Smooth muscle cell of the brain vasculature (primary cell): ENCODE data around the gene ADCY3.

Source experiments
- DNase-seq: peaks from one replicate; pipeline ENCODE4 v3.0.0-alpha.2; 2012; ENCODE audit warnings: low read depth, low spot score

Gene ADCY3

GRCh38 chr2:24920098-24920808 is at the start of gene ADCY3:
ADCY3 (minus strand) TSS chr2:24920237; CDS start chr2:24918987, 1,250 bp downstream.
- no peak for DNase-seq

DNA sequence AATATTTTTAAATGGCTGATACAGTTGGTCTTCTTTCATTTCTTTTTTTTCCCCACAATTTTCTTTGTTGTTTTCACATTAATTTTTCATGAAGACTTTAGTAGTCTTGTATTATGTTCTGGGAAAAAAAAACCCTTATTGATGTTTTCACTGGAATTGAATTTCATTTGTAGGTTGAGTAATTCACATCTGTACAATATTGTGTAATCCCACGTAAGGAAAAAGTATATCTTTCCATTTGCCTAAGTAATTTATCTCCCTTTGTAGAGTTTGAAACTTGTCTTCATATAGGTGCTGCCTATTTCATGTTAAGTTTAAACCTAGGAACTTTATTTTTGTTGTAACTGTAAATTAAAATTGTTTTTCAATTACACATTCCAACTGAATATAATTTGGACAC is 49.7 kb upstream of the ADCY3 start:
- DNase-seq = no peak

GRCh38 chr2:24961903-24962302 is 41.9 kb upstream of the ADCY3 start:
- DNase-seq = no peak

- DNase-seq = no peak
Observed at GRCh38 chr2:24959761-24960160, 39.7 kb upstream of the ADCY3 start.

DNA sequence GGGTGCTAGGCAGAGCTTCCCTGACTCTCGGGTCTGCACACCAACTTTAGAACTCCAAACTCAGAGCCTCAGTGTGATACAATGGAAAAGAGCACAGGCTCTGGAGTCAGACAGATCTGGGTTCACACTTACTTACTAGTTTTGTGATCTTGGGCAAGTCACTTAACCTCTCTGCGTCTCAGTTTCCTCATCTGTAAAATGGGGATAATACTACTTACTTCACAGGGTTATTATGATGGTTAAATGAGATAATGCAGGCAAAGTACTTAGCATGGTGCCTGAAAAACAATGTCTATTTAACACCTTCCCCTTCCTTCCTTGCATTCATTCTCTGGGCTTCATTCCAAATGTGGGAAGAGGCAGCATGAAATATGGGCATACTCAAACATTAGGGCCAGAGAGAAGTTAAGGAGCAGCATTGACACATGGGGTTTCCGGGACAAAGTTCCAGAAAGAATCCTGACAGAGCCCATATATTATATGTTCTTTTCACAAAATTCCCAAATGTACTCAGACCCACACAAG is 38.4 kb upstream of the ADCY3 start:
- DNase-seq = no peak

- DNase-seq = no peak
Observed at GRCh38 chr2:24957976-24958375, 37.9 kb upstream of the ADCY3 start.

GRCh38 chr2:24957221-24957620 is 37.2 kb upstream of the ADCY3 start:
- DNase-seq = no peak

DNA sequence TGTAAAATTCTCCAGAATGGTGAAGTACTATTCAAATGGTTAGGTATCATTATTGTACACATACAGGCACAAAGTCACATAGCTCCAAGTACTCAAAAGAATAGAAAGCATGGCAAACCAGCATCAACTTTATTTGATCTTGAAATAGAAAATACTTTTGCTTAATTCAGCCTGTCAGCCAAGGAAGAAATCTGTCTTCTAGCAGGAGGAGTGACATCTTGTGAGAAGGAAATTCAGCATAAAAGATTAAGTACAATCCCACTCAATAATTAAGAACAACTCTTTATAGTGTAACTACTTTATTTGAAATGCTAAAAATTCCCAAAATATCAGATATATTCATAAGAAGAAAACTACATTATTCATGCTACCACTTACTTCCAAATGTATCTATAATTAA is 35.9 kb upstream of the ADCY3 start:
- DNase-seq = no peak

DNA sequence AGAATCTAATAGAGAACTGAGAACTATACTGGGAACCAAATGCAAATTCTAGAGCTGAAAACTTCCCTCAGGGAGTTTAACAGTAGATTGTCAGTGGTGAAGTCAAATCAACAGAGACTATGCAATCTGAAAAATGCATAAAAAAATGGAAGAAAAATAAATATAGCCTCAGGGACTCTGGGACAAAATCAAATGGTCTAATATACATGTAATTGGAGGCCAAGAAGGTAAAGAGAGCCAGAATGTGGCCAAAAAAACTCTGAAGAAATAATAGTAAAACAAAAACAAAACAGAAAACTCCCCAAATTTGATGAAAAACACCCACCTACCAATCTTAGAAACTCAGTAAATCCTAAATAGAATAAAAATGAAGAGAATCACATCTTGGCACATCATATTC is 35.2 kb upstream of the ADCY3 start:
- no peak for DNase-seq

DNA sequence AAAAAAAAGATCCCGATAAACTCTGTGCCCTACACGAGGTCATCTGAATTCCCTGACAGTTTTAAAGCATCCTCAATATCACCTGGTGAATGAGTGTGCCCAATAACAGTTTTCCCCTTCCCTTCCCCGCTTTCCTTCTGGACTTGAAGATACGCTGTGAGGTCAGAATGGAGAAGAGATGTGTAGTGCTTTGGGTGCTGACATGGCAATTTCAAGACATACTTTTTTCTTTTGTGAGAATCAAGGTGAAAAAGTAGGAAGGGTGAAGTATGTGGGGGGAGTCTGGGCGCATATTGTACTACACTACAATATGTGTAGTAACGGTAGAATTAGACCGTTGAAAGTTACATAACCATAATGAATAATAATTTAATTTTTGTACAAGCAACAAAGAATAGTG is 30.1 kb upstream of the ADCY3 start:
- DNase-seq = no peak

DNA sequence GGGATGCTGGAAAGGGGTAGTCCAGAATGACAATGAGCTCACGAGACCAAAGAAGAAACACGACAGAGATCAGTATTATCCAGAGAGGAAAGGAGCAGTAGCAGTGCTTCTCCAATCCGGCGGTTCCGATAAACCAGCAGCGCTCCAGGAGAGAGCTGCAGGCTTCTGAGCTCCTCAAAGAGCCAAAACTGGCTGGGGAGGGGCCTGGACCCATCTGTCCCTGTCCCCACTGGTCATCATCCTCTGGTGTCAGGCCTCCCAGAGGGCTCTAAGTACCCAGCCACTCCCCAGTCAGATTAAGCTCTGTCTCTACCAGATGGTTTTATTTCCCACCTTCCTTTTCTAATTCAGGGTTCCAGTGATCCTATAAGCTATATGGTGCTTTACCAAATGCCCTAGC is 28.5 kb upstream of the ADCY3 start:
- DNase-seq = no peak

DNA sequence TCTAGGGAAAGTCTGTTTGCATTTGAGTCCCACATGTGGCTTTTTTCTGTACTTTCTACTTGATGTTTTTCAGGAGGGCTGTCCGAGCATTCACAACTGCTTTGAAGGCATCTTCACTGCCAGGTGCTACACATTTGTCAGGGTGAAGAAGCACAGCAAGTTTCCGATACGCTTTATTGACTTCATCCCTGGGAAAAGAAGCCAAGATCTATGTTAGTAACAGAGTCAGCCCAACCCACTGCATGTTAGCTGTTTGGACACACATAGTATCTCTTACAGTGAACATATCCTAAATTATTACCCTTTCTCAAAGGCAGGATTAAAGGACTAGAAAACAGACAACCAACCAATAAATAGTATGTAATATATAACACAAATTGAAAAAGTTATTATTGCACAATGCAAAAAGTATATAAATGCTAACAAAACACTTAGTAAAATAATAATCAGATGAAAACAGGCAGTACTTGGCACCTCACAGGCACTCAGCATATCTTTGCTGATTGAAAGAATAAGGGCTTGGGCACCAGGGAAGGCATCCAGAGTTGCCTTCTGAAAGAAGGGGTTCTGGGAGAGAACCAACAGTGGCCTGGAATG is 27.6 kb upstream of the ADCY3 start:
- DNase-seq = no peak

- DNase-seq = no peak
Observed at GRCh38 chr2:24945907-24946306, 25.9 kb upstream of the ADCY3 start.

- no peak for DNase-seq
Observed at GRCh38 chr2:24943427-24944053, 23.5 kb upstream of the ADCY3 start.

DNA sequence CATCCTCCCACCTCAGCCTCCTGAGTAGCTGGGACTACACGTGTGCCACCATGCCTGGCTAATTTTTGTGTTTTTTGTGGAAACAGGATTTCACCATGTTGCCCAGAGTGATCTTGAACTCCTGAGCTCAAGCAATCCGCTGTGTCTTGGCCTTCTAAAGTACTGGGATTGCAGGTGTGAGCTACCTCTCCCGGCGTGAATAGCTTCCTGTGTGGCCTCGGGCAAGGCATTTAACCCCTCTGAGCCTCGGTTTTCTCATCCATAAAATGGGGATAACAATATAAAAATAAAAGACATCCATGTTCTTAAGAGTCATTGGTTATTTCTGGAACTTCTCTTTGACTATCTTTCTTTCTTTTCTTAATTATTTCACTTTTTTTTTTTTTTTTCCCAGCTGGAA is 19.3 kb upstream of the ADCY3 start:
- DNase-seq = no peak

DNA sequence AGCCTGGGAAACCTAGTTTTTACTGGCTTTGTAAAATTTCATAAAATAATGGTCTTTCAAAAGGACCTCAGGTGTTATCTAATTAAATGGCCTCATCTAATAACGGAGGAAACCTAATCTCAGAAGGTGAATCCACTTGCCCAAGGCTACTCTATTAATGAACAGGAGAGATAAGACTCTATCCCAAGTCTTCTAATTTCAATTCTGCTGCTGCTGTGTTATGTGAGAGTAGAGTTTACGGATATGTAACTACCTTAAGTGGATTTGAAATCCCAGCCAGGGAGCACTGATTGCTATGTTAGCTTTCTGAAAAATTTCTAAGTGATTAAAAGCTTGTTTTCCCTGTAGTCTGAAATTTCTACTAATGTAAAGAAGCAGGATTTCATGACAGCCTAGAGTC is 17.2 kb upstream of the ADCY3 start:
- no peak for DNase-seq

DNA sequence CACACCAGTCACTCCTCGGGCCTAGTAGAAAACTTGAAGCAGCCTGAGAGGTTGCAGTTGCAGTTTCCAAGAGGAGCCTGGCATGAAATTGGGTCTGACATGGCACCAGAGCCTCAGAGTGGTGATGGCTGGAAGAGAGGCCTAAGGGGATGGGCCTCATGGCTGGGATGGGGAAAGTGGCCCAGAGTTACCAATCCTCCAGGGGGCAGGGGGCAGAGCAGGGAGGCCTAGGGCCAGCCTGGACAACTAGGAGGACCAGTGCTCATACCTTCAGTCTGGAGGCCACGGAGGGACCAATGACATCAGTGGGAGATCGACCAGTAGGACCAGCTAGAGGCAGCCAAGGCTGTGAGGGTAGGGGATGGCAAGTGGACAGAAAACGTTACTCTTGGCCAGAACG is 15.1 kb upstream of the ADCY3 start:
- DNase-seq = no peak

GRCh38 chr2:24932715-24933114 is 12.7 kb upstream of the ADCY3 start:
- no peak for DNase-seq

- DNase-seq = no peak
Observed at GRCh38 chr2:24930768-24931167, 10.7 kb upstream of the ADCY3 start.

DNA sequence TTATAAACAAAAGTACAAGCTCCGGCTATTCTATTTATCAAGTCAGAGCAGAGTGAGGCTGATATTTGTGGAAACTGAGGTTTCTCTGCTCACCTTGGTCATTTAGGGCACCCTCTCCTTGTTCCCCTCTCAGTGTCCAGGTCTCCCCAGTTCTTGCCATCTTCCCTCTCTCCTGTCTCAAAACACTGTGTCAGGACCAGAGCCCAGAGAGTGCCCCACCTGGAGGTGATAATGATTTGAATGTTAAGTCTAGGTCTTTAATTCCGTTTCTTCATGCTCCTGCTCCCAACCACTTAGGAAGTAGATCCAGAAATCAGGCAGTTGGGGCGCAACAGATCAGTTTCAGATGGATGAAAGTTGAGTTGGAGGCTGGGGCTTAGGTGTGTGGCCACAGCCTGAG is 9.2 kb upstream of the ADCY3 start:
- DNase-seq = no peak

DNA sequence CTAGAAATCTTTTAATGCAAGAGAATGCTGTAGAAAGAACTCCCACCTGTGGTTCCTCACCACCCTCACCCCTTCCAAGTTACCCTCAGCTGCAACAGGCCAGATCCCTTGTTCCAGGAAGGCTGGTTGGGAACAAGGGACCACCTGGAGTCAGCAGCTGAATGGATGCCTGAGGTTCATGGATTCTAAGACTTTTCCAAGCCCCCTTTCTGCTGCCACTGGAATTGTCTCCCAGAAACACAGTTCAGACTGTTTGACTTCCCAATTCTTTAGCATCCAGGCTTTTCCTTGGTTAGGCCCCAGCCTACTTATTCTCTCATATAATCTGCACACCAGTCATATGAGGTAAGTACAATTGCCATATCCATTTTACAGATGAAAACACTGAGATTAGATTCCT is 8.0 kb upstream of the ADCY3 start:
- DNase-seq = no peak

- no peak for DNase-seq
Observed at GRCh38 chr2:24926602-24927252, 6.7 kb upstream of the ADCY3 start.

DNA sequence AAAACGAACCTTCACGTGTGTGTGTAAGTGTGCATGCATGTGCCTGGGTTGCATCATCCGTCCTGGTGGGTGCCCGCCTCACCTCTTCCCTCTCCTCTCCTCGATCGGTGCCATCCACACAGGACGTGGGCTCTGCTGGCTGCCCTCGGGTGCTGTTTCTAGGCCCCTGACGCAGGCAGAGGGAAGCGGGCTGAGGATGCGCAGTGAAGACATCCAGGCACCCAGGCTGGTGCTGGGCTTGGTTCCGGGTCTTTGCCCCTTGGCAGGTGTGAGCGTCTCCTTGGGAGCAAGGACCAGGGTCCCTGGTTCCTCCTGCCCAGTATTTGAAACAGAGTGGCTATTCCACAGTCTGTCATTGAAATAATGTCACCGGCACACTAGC is 6.2 kb upstream of the ADCY3 start:
- DNase-seq = no peak
